GM13976 (cell line): ENCODE measurements around the gene CARD6.

Experiments used
- DNase-seq: peaks from one replicate; pipeline ENCODE4 v3.0.0; 2012; ENCODE audit warnings: low spot score
- CTCF ChIP-seq: IDR thresholded peaks from 2 replicates; pipeline ENCODE4 v1.5.1; 2012; ENCODE audit warnings: borderline replicate concordance, mild to moderate bottlenecking; ENCODE audit not compliant: insufficient read depth; ENCODE audit errors: extremely low read depth, missing control alignments, control extremely low read depth
- in situ Hi-C: fragments of 300-500 bp; cut with MboI; formaldehyde crosslinking; loops from one replicate; pipeline ENCODE4 v1.12.0; 2022; ENCODE audit warnings: low sequenced_read_pairs, mixed read lengths, inconsistent platforms; ENCODE audit not compliant: unreplicated experiment

The CARD6 gene

GRCh38 chr5:40834849-40835787 is 6.0 kb upstream of the CARD6 start, which contains the start of gene RPL37:
TSS of gene RPL37 (minus strand) at chr5:40835222. CDS start at chr5:40835185, 37 bp downstream.
- in situ Hi-C loops: no loop called here

GRCh38 chr5:40838086-40838485 is 3.1 kb upstream of the CARD6 start:
- in situ Hi-C loops: no loop called here
- no peak for TF ChIP-seq CTCF

More at GRCh38 chr5:40834849-40835787, 6.0 kb upstream of the CARD6 start, which contains the start of gene RPL37:
- TF ChIP-seq CTCF: no peak
- peak; percentile 94 for DNase-seq

GRCh38 chr5:40842351-40842750 is 1.2 kb downstream of the CARD6 start:
- TF ChIP-seq CTCF: no peak
- in situ Hi-C loops: no loop called here
- no peak for DNase-seq

More at GRCh38 chr5:40838086-40838485, 3.1 kb upstream of the CARD6 start:
- no peak for DNase-seq

- in situ Hi-C loops: no loop called here
- DNase-seq: no peak
- no peak for TF ChIP-seq CTCF
Observed at GRCh38 chr5:40844565-40844964, 3.4 kb downstream of the CARD6 start.

- no peak for TF ChIP-seq CTCF
- in situ Hi-C loops: no loop called here
- DNase-seq: no peak
Observed at GRCh38 chr5:40846371-40846770, 5.2 kb downstream of the CARD6 start.

GRCh38 chr5:40847525-40847924 is 6.4 kb downstream of the CARD6 start:
- in situ Hi-C loops: no loop called here
- TF ChIP-seq CTCF: no peak
- DNase-seq: no peak
